NCI-H460 (cell line): ENCODE data around the gene UCHL5. TPM values are rescaled to one million over a fixed set of nuclear protein-coding genes. Genes with fewer than 3 reads are reported as not detected.
"Not testable (repeated sequence)": the region's sequence is repeated elsewhere in the genome, so short reads cannot be mapped to it uniquely, and the experiment has no call there.

ENCODE experiments used
- DNase-seq: peaks from one replicate; pipeline ENCODE4 v3.0.0-alpha.2; 2016; ENCODE audit warnings: low read depth; ENCODE audit errors: extremely low read depth
- total RNA-seq: library from RNA; depleted of rRNA; stranded (reverse); fragments of >200 nt; shearing (Covaris generic); gene quantifications from 2 replicates; pipeline ENCODE4 v1.2.3, GENCODE V29; 2014

Gene UCHL5
- total RNA-seq, 1 experiment from 2014 or later: 93.7 TPM

DNA sequence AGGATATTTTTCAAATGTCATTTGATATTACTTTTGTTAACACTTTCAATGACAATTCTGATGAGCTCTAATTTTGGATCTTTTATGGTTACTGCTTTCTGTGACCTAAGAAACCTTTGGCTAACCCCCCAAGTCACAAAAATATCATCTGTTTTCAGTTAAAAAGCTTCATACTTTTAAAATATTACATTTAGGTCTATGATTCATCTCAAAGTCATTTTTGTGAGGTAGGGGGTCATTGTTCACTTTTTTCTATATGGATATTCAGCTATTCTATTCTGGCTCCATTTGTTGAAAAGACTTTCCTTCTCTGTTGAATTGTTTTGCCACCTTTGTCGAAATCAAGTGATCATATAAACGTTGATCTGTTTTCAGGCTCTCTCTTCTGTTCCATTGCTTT lies 44.8 kb downstream of the UCHL5 start:
- no peak for DNase-seq

DNA sequence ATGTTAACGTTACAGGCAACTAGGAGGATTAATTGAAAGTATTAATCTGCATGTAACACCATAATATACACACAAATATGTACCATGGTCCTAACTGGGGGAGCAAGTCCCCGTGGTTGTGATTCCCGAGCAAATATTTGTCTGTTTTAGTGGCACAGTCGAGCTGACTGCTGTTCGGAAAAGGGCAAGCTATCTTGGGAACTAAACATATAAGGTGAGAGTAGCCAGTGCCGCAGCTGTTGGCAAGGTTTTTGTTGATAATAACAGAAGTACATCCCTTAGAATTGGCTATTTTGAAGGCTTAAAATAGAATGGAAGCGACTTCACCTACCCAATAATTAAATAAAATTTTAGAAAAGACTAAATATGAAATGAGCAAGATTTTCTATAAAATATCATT lies 45.5 kb downstream of the UCHL5 start:
- no peak for DNase-seq

GRCh38 chr1:193013005-193013404 lies 46.2 kb downstream of the UCHL5 start:
- DNase-seq: no peak

GRCh38 chr1:193011406-193011805 lies 47.8 kb downstream of the UCHL5 start:
- no peak for DNase-seq

GRCh38 chr1:193009501-193009900 lies 49.7 kb downstream of the UCHL5 start:
- no peak for DNase-seq

GRCh38 chr1:193005785-193006184 lies 53.4 kb downstream of the UCHL5 start:
- no peak for DNase-seq

GRCh38 chr1:192998536-192998935 lies 60.6 kb downstream of the UCHL5 start:
- no peak for DNase-seq

DNA sequence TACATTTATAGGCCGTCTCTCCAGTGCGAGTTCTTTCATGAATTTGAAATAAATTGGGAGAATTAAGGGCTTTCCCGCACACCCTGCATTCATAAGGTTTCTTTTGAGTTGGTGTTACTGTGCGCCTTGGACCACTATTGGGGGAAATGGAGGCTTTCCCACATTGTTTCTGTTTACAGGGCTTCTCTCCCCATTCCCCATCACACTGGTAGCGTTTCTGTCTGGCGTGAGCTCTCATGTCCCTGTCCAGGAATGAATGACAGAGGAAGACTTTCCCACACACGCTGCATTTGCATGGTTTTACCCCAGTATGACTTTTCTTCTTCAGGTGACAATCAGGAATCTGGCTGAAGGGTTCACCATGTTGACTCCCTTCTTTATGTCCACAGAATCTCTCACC lies 65.0 kb downstream of the UCHL5 start:
- no peak for DNase-seq

GRCh38 chr1:192993426-192994085 lies 65.6 kb downstream of the UCHL5 start:
- DNase-seq: no peak

GRCh38 chr1:192986748-192987334 lies 72.3 kb downstream of the UCHL5 start:
- DNase-seq: not testable (repeated sequence)

GRCh38 chr1:192986110-192986747 lies 72.9 kb downstream of the UCHL5 start:
- DNase-seq: no peak

DNA sequence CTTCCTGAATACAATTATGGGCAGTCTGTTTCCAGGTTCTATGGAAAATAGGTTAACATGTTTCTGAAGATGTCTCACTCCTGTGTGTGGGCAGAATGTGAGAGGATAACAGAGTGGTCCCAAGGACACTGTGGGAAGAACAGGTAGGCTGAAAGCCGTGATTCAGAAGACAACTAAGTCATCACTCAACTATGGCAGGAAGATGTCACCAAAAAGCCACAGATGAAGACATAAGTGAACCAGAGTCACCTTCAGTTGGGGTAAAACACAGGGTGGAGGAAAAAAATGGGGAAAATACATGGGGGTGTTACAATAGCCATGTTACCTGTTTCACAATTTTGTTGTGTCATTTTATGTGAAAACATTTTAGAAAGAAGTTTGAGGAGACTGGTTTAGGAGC lies 75.1 kb downstream of the UCHL5 start:
- DNase-seq: no peak

GRCh38 chr1:192983349-192983980 lies 75.7 kb downstream of the UCHL5 start:
- DNase-seq: no peak

GRCh38 chr1:192980856-192981255 lies 78.3 kb downstream of the UCHL5 start:
- DNase-seq: no peak

DNA sequence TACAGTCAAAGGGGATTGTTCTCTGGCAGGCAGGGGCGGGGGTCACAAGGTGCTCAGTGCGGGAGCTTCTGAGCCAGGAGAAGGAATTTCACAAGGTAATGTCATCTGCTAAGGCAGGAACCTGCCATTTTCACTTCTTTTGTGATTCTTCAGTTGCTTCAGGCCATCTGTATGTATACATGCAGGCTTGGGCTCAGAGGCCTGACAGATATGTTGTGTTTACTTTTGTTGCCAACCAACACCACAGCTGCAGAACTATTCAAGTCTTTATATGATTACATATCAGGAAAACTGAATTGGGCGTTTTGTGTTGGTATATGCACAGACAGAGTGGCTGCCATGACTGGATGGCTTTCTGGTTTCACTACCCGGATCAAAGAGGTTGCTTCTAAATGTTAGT lies 78.8 kb downstream of the UCHL5 start:
- DNase-seq: not testable (repeated sequence)

GRCh38 chr1:192979542-192979941 lies 79.6 kb downstream of the UCHL5 start:
- no peak for DNase-seq

DNA sequence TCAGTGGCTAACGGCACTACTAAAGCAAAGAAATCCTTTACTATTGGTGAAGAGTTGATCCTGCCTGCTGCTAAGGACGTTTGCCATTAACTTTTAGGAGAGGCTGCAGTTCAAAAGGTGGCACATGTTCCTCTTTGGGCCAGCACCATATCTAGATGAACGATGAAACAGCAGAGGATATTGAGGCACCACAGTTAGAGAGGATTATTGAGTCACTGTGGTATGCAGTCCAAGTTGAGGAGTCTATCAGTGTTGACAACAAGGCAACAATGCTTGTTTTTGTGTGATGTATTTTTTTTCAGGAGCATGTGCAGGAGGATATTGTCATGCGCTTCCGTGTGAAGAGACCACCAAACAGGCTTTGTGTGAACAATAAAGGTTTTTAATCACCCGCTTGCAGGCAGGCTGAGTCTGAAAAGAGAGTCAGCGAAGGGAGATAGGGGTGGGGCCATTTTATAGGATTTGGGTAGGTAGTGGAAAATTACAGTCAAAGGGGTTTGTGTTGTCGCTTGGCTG lies 80.9 kb downstream of the UCHL5 start:
- DNase-seq: no peak

DNA sequence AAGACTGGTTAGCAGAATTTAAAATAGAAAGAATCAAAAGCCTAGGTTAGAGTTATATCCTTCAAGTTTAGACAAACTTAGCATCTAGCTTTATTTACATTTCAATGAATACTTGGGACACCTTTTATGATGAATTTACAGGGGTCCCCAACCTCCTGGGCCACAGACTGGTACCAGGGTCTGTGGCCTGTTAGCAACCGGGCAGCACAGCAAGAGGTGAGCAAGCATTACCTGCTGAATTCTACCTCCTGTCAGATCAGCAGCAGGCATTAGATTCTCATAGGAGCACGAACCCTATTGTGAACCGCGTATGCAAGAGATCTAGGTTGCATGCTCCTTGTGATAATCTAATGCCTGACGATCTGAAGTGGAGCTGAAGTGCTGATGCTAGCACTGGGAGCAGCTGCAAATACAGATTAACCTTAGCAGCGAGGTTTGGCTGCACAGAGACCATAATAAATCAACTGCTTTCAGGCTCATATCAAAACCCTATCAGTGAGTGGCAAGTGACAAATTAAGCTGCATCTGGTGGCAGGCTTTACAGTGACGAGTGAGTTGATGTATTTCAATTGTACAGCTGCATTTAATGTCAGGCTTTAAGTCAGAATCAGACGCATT lies 82.0 kb downstream of the UCHL5 start:
- no peak for DNase-seq

GRCh38 chr1:192976576-192976975 lies 82.6 kb downstream of the UCHL5 start:
- DNase-seq: no peak

GRCh38 chr1:192974701-192975100 lies 84.5 kb downstream of the UCHL5 start:
- no peak for DNase-seq

- DNase-seq: no peak
These were observed 85.2 kb downstream of the UCHL5 start for GRCh38 chr1:192973988-192974387.
